SK-N-MC (cell line): ENCODE results near the gene FRMD4A.

ENCODE experiments used
- DNase-seq: peaks from one replicate; pipeline ENCODE4 v3.0.0-alpha.2; 2011; ENCODE audit warnings: low read depth, low spot score
- H3K27ac ChIP-seq: fragments of 200-600 bp; sonication (generic); 2 replicates; pipeline ENCODE4 v1.5.1; 2016; ENCODE audit warnings: mixed run types
- H3K36me3 ChIP-seq: fragments of 200-600 bp; sonication (generic); 2 replicates; pipeline ENCODE4 v1.6.1; 2017; ENCODE audit warnings: antibody characterized with exemption, low read length, mixed read lengths; ENCODE audit not compliant: insufficient read depth
- H3K4me3 ChIP-seq: fragments of 200-600 bp; sonication (generic); 2 replicates; pipeline ENCODE4 v1.5.1; 2016
- H3K9ac ChIP-seq: fragments of 200-600 bp; sonication (generic); 2 replicates; pipeline ENCODE4 v1.8.0; 2017; ENCODE audit warnings: mixed run types, mixed read lengths; ENCODE audit not compliant: insufficient read length
- H3K9me3 ChIP-seq: fragments of 200-600 bp; sonication (generic); 2 replicates; pipeline ENCODE4 v1.6.1; 2017; ENCODE audit warnings: low read depth, mild to moderate bottlenecking, antibody characterized with exemption, low read length, moderate library complexity, mixed read lengths
- EZH2 ChIP-seq: fragments of 200-600 bp; sonication (generic); IDR thresholded peaks from one replicate; pipeline ENCODE4 v1.6.1; 2017; ENCODE audit warnings: antibody characterized with exemption
- FOXP2 ChIP-seq: optimal IDR thresholded peaks from 2 replicates; pipeline ENCODE3; 2011; ENCODE audit warnings: mild to moderate bottlenecking, moderate library complexity; ENCODE audit not compliant: insufficient read depth; ENCODE audit errors: extremely low read length, control extremely low read depth
- POLR2AphosphoS5 ChIP-seq: IDR thresholded peaks from 2 replicates; pipeline ENCODE4 v1.6.1; 2012; ENCODE audit warnings: mild to moderate bottlenecking, low read depth, low read length, borderline replicate concordance

Gene FRMD4A

DNA sequence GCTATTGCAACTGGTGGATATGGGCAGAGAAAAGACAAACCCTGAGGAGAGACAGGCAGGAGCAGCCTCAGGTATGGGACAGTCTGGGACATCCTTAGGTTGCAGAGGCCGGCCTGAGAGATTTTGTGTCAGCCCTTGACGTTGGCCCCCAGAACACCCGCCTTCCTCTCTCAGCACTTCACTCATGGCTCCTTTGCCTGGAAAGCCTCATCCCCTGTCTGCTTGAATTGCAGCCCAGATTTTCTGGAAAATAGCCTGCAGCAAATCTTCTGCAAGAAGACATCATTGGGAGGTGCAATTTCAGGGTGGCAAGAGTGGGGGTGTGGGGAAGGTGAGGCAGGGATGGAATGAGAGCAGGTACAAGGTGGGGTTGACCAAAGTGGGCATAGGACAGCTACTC, 2.2 kb upstream of the FRMD4A start:
- TF ChIP-seq FOXP2: no peak
- no peak for TF ChIP-seq EZH2
- TF ChIP-seq POLR2AphosphoS5: no peak
- Histone ChIP-seq H3K4me3 (no peak overlapping the region), H3K36me3 (no peaks in the 10 kb centered on the region), H3K9me3 (no peaks in the 10 kb centered on the region), H3K9ac (no peak overlapping the region), H3K27ac (no peak overlapping the region)
- no peak for DNase-seq

DNA sequence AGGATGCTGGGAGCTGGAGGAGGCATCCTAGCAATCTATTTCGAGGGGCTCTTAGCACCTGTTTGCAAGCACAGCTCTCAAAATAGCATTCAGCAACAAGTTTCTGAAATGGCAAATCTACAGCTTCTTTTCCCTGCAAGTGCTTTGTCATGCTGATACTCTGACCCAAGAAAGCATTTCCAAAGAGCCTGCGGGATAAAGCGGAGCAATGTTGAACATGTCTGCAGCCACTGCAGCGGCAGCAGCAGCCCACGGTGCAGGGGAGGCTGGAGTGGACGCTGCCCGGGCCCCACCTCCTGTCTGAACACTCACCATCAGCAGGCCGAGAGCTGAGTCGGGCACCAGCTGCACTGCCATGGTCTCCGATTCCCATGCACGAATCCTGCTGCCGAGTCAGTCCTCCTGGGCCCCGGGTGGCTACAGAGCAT, 964 bp downstream of the FRMD4A start:
- no peak overlapping the region for H3K4me3 ChIP-seq
- H3K27ac ChIP-seq: no peak overlapping the region
- no peaks in the 10 kb centered on the region for H3K9me3 ChIP-seq
- no peak for DNase-seq
- TF ChIP-seq POLR2AphosphoS5: no peak
- H3K36me3 ChIP-seq: no peaks in the 10 kb centered on the region
- no peak overlapping the region for H3K9ac ChIP-seq

DNA sequence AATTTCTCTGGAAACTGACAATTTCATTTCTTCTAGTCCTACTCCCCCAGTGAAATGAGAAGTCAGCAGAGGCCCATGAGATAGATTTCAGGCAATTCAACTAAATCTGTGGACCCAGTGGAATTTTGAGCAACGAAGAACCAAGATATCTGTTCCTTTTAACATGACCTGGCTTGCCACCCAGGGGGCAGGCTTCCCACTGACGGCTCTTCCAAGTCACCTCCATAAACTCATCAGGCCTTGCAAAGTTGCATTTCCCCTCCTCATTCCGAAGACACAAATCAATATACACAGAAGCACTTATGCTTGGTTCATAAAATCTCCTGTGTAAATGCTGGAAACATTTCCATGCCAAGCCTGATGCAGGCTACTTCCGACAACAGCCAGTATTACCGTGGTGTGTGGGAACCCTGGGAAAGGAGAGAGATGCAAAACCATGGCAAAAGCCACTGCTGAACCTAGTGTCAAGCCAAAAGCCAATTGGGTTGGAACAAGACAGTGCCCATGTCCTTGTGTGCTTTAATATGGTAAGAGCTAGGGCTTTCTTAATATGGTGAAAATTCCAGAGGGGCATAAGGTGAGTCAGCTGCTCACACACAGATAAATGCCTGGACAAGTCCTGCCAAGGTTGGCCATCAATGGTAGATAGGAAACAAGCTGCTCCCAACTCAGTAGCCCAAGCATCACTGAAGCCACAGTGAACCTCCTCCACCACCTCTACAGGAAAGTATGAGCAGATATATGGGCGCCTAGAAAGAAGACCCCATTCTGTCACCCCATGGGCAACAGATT, 1.6 kb downstream of the FRMD4A start:
- TF ChIP-seq EZH2 (no peak), POLR2AphosphoS5 (no peak), FOXP2 (no peak)
- H3K27ac ChIP-seq: no peak overlapping the region
- no peak for DNase-seq
- H3K36me3 ChIP-seq: no peaks in the 10 kb centered on the region
- no peak overlapping the region for H3K9ac ChIP-seq
- no peaks in the 10 kb centered on the region for H3K9me3 ChIP-seq
- no peak overlapping the region for H3K4me3 ChIP-seq

DNA sequence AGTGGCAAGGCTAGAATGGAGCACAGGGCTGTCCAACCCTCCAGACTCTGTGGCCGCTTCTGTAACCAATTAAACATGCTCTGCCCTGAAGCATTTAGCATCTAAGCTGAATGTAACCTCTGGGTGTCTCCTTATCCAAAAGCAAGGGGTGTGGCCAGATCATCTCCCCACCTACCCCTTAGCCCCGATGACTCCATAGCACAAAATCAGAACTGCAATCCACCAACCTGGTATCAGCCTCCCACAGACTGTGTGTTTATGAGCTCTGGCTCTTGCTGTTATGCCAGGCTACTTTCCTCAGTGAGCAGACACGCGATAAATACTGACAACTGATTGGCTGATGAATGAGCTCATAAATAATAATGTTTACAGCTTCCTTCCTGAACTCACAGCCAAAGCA, 3.2 kb downstream of the FRMD4A start:
- no peak for TF ChIP-seq FOXP2
- TF ChIP-seq POLR2AphosphoS5: no peak
- TF ChIP-seq EZH2: no peak
- no peak for DNase-seq
- Histone ChIP-seq H3K9me3 (no peaks in the 10 kb centered on the region), H3K36me3 (no peaks in the 10 kb centered on the region), H3K9ac (no peak overlapping the region), H3K4me3 (no peak overlapping the region), H3K27ac (no peak overlapping the region)

DNA sequence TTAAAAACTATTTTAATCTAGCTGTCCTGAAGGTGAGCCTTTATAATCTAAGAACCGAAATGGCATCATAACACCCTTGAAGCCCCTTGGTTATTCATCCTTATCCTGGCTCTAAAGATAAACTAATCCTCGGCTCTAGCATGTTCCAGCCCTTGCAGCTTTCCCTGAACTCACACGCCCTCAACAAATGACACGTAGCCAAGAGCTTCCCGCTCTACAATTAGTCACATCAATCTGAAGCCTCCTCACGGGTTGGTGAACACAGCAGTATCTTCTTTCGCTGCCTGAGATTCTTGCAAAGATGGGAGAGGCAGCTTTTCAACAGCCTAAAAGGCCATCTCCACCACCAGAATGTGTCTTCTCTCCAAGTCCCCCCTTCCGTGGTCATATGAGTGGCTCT, 4.1 kb downstream of the FRMD4A start:
- Histone ChIP-seq H3K27ac (no peak overlapping the region), H3K9ac (no peak overlapping the region), H3K4me3 (no peak overlapping the region), H3K36me3 (no peaks in the 10 kb centered on the region), H3K9me3 (no peaks in the 10 kb centered on the region)
- DNase-seq: no peak
- TF ChIP-seq POLR2AphosphoS5 (no peak), EZH2 (no peak), FOXP2 (no peak)

DNA sequence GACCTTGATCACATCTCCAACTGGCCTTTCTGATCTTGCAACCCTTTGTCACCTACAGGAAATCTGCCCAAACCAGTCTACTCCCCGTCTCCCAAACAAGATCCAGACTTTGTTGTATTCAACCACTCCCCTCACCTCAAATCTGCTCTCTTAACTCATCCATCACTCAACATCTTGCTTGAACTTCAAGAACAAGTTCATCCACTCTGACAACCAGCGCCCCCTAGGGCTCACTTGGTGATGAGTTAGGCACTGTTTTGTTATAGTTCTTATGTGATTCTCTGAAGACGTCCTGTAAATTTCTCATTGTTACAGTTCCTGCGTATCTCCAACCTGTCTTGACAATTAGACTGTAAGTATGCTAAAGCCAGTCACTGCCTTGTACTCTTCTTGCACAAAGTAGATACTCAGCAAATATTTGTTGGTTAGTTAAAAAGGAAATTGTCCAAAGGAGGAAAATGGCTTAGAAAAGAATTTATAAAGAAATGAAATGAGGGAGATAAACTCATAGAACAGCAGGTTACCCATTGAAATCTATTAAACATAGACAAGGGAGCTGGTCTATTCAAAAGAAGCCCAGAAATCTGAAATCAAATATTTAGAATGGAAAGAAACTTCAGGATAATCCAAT, 5.3 kb downstream of the FRMD4A start:
- no peak overlapping the region for H3K9ac ChIP-seq
- H3K4me3 ChIP-seq: no peak overlapping the region
- TF ChIP-seq EZH2 (no peak), POLR2AphosphoS5 (no peak), FOXP2 (no peak)
- H3K9me3 ChIP-seq: no peaks in the 10 kb centered on the region
- no peaks in the 10 kb centered on the region for H3K36me3 ChIP-seq
- no peak overlapping the region for H3K27ac ChIP-seq
- DNase-seq: no peak

DNA sequence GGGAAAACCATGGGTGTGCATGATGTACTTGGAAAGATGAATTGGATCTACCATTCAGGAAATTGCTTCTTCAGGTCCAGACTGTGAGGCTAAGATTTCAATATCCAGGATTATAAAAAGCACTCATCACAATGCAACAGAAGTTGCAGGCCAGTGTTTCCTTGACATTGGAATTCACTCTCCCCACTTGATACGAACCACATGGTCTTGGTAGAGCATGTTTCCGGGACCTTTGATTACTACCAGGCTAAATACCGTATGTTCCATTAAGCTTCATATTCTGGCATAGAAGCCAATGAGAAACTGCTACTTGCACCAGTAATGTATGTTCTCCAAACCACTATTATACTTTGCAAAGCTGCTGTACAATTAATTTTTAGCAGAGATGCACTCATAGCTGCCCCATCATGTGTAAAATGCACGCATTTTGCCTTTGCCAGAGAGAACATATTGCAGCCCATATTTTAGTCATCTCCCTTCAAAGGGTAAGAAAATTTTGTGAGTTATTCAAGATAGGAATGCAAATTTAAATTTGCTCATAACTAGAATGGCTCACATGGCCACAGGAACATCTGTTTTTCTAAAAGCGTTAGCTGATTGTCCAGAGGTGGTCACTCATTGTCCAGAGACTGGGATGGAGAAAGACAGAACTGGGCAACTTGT, 8.1 kb downstream of the FRMD4A start:
- Histone ChIP-seq H3K36me3 (no peaks in the 10 kb centered on the region), H3K9ac (no peak overlapping the region), H3K4me3 (no peak overlapping the region), H3K27ac (no peak overlapping the region), H3K9me3 (no peaks in the 10 kb centered on the region)
- TF ChIP-seq EZH2 (no peak), FOXP2 (no peak), POLR2AphosphoS5 (no peak)
- no peak for DNase-seq

DNA sequence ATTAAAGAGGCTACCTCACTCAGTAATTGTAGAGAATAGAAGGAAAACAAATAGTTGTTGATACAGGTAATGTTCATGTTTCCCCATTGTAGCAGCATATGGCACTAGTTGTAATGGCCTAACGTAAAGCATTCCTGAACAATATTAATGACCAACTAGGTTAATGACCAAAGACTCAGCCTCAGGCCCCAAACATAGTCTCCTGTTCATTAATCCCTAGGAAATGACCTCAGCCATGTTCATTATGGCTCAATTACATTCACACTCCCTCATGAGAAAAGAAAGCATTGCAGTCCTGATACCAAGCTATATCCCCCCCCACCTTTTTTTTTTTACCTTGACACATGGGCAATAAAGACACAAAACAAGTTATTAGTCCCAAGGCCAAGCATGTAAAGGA, 12.7 kb downstream of the FRMD4A start:
- no peak overlapping the region for H3K4me3 ChIP-seq
- H3K36me3 ChIP-seq: no peaks in the 10 kb centered on the region
- no peak for DNase-seq
- no peak overlapping the region for H3K27ac ChIP-seq
- no peaks in the 10 kb centered on the region for H3K9me3 ChIP-seq
- no peak overlapping the region for H3K9ac ChIP-seq
- TF ChIP-seq FOXP2 (no peak), EZH2 (no peak), POLR2AphosphoS5 (no peak)
